ENCODE results near the gene OAF.

Gene OAF

GRCh38 chr11:120224361-120224760 lies 13.5 kb downstream of the OAF start:
- no peak for DNase-seq

- DNase-seq = no peak
These were observed 14.4 kb downstream of the OAF start for GRCh38 chr11:120224972-120225909.

DNA sequence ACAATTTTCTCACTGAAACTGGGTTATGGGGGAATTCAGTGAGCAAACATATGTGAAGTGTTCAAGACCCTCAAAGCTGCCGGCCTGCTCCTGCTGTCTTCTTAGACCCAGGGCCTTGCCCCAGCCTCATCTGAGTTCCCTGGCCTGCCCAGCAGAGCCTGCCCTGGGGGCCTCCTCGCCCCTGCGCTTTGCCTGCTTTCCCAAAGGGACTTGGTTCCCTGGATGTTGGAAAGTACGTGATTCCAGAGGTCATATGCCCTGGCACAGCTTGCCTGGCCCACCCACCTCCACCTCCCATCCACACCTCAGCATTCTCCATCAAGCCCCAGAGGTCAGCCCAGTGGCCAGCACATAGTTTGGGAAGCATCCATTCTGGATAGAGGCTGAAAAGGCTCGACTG lies 15.4 kb downstream of the OAF start:
- DNase-seq = no peak

DNA sequence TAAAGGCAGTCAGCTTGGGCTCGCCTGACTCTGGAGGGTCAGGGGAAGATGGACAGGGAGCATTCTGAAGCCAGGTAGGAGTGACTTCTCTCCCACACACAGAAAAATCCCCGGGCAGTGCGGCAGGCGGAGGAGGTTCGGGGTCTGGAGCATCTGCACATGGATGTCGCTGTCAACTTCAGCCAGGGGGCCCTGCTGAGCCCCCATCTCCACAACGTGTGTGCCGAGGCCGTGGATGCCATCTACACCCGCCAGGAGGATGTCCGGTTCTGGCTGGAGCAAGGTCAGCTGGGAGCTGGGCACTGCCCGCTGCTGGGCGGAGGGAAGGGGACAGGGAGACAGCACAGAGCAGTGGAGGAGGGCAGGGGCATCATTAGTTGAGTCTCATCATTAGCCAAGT lies 15.9 kb downstream of the OAF start:
- DNase-seq = no peak

DNA sequence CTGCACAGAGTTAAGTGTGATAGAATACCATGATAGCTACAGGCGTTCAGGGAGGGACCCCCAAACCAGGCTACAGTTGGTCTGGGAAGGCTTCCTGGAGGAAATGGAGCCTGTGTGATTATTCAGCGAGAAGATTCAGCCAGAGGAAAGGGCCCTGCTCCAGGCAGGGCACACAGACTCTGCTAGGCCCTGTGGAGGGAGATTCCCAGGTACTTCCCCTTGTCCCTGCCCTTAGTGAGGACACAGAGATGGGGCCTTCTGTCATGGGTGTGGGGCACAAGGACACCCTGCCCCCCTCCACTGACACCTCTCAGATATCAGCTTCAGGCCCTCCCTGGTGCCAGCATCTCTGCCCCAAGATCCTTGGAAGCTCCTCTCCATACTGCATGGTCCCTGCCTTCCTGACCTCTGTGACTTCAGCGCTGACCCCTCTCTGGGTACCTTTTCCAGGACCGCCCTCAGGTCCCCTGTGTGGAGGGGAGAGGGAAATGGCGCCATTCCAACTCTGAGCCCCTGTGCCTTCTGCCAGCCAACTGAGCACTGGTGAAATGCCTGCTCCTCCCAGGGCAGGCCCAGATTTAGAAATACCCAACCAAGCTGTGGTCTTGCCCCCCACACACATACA lies 16.5 kb downstream of the OAF start:
- DNase-seq = no peak

DNA sequence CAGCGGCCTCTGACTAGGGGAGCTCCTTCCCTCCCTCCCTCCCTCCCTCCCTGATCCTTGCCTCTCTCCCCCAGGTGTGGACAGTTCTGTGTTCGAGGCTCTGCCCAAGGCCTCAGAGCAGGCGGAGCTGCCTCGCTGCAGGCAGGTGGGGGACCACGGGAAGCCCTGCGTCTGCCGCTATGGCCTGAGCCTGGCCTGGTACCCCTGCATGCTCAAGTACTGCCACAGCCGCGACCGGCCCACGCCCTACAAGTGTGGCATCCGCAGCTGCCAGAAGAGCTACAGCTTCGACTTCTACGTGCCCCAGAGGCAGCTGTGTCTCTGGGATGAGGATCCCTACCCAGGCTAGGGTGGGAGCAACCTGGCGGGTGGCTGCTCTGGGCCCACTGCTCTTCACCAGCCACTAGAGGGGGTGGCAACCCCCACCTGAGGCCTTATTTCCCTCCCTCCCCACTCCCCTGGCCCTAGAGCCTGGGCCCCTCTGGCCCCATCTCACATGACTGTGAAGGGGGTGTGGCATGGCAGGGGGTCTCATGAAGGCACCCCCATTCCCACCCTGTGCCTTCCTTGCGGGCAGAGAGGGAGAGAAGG lies 18.1 kb downstream of the OAF start:
- no peak for DNase-seq

GRCh38 chr11:120229451-120230424 lies 18.9 kb downstream of the OAF start:
- DNase-seq = no peak

DNA sequence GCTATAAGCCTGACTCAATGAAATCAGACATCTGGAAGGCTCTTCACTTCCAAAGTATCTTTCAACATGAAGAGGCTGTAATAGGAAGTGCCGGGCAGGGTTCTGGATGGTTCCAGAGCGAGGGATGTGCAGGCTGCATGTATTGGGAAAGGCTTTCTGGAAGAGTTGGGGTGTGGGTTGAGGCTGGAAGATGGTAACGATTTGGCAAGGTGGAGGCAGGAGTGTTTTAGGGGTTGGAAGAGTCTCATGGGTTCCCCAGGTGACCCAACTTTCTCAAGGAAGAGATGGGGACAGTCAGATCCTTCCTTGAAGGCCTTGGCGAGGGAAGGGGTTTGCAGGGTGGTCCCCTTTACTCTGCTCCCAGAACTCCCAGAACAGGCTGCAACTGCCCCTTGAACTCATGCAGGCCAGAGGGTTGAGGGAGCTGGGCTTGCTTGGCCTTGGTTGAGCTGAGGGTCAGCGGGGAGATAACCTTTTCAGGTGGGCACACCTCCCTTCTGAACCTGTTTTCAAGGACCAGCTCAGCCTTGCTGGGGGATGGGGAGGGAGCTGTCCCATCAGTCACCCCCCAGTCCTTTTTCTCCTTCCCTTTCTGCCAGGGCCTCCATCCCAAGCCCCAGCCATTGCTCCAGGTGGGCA lies 19.7 kb downstream of the OAF start:
- no peak for DNase-seq

GRCh38 chr11:120231963-120232362 lies 21.1 kb downstream of the OAF start:
- DNase-seq = no peak

GRCh38 chr11:120233207-120233803 lies 22.5 kb downstream of the OAF start:
- DNase-seq = no peak

DNA sequence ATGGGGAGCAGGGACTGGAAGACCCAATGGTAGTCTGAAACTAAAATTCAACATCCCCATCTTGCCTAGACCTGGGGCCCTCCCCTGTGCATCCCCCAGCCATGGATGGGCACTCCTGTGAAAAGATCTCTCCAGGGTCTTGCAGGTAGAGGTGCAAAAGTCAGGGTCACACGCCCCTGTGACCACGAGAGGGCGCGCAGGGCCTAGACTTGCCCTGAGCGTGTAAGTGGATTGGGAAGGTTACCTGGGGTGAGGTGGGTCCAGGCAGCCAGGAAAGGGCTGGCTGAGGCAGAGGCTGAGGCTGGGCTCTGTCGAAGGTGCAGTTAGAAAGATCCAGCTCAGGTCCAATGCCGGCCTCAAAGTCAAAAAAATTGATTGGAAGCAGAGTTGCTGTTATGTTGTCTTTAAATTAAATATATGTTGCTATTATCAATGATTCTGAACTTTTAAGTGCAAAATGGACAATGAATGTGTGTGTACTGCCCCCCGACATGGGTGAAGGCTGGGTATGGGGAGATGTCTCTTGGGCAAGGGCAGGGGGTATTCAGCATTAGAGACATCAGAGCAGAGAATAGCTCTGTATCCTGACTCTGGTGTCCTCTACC lies 24.3 kb downstream of the OAF start:
- peak; percentile 18 for DNase-seq

DNA sequence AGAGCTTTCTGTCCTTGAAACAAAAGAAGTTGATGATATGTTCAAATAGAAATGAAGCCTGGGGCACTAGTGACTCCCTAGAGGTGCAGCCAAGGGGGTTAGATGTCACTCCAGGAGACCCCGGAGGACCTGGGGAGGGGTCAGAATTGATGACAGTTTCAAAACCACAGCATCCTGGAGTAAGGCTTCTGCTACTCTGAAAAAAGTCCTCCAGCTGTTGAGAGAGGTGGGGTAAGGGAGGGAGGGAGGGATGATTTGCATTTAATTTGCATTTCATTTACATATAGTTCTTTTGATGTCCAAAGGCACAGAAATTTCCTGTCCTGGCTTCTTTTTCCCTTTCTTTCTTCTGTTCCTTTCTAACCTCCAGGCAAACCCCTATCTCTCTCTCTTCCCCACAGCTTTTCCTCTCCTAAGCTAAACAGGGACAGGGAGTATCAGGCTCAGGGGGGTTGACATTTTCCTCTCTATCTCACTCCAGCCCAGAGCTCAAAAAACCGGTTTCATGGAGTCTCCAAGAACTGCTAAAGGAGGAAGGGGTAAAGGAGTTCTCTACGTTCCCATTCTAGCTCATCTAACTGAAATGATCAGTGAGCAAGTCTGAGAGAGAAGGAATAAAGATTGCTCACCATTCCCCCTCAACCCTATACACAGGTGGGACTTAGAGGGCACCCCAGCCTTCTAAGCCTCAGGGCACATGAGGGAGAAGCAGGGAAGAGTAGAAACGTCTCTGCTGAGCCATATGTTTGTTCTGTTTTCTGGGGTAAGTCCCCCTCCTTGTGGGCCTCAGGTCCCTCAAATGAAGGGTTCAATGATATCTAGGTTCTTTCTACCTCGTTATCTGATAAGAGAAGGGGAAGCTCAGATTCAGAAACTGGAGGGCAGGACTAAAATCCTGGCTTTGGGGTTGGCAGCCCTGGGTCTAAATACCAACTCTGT lies 25.6 kb downstream of the OAF start:
- DNase-seq = no peak

- no peak for DNase-seq
These were observed 28.3 kb downstream of the OAF start for GRCh38 chr11:120238968-120239620.

GRCh38 chr11:120239713-120240640 lies 29.1 kb downstream of the OAF start, which contains the start of gene POU2F3:
Gene POU2F3 (plus strand): TSS chr11:120240140. CDS start chr11:120240344, 204 bp downstream.
- DNase-seq = peak; percentile 0

DNA sequence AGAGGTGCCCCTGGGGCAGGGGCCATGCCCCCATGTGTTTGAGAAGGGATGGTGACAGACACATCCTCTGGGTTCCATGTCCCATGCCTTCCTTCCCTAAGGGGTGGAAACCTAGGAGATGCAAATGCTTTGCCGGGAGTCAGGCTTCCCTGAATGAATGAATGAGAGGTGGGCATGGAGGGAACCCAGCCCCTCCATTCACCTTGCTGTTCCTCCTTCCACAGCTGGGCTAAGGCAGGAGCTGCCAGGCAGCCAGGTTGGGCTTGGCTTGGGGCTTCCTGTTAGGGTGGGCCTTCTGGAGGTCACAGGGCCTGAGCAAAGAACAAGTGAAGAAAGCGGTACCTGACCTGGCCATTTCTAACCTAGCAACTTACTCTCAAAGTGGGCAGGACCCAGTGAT lies 30.0 kb downstream of the OAF start:
- no peak for DNase-seq

- DNase-seq = no peak
These were observed 30.4 kb downstream of the OAF start for GRCh38 chr11:120241277-120241676.

- no peak for DNase-seq
These were observed 32.4 kb downstream of the OAF start for GRCh38 chr11:120243221-120243620.
